ENCODE measurements around the gene FOXI1.

- TF ChIP-seq, protein P1, sequence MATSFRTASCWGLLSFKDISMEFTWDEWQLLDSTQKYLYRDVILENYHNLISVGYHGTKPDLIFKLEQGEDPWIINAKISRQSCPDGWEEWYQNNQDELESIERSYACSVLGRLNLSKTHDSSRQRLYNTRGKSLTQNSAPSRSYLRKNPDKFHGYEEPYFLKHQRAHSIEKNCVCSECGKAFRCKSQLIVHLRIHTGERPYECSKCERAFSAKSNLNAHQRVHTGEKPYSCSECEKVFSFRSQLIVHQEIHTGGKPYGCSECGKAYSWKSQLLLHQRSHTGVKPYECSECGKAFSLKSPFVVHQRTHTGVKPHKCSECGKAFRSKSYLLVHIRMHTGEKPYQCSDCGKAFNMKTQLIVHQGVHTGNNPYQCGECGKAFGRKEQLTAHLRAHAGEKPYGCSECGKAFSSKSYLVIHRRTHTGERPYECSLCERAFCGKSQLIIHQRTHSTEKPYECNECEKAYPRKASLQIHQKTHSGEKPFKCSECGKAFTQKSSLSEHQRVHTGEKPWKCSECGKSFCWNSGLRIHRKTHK (tag by site-specific recombination; IDR thresholded peaks at IDR 0.05): no peak
- TF ChIP-seq PRDM1 (tag by site-specific recombination; IDR thresholded peaks at IDR 0.05) (no peak), HOXD13 (CRISPR knock-in tag; IDR thresholded peaks at IDR 0.05; ENCODE audit: borderline replicate concordance) (no peak), ZNF112 (tag by site-specific recombination; IDR thresholded peaks at IDR 0.05) (no peak), ZNF274 (IDR thresholded peaks at IDR 0.05; ENCODE audit: low read length) (no peak), ZNF274 (tag by site-specific recombination; IDR thresholded peaks at IDR 0.05; ENCODE audit: borderline replicate concordance) (no peak), ZNF311 (tag by site-specific recombination; IDR thresholded peaks at IDR 0.05; ENCODE audit: borderline replicate concordance) (no peak), CTCF (tag by site-specific recombination; IDR thresholded peaks at IDR 0.05) (no peak), ZNF324 (tag by site-specific recombination; IDR thresholded peaks at IDR 0.05) (no peak), ZSCAN5A (tag by site-specific recombination; IDR thresholded peaks at IDR 0.05) (no peak), ZNF521 (tag by site-specific recombination; IDR thresholded peaks at IDR 0.05) (no peak), ZNF416 (tag by site-specific recombination; IDR thresholded peaks at IDR 0.05) (no peak)
- TF ChIP-seq, protein P2, sequence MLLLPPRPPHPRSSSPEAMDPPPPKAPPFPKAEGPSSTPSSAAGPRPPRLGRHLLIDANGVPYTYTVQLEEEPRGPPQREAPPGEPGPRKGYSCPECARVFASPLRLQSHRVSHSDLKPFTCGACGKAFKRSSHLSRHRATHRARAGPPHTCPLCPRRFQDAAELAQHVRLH (tag by site-specific recombination; IDR thresholded peaks at IDR 0.05): no peak
- TF ChIP-seq, protein P3, sequence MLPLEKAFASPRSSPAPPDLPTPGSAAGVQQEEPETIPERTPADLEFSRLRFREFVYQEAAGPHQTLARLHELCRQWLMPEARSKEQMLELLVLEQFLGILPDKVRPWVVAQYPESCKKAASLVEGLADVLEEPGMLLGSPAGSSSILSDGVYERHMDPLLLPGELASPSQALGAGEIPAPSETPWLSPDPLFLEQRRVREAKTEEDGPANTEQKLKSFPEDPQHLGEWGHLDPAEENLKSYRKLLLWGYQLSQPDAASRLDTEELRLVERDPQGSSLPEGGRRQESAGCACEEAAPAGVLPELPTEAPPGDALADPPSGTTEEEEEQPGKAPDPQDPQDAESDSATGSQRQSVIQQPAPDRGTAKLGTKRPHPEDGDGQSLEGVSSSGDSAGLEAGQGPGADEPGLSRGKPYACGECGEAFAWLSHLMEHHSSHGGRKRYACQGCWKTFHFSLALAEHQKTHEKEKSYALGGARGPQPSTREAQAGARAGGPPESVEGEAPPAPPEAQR (tag by site-specific recombination; IDR thresholded peaks at IDR 0.05): no peak
Measured at GRCh38 chr5:170150713-170151096, 45.0 kb downstream of the FOXI1 start.

Data from HEK293 (cell line).